Measurements from ENCODE around the gene PFDN5.
A peak's percentile ranks its signal among the peaks of the same experiment; 100 is the strongest.

The PFDN5 gene

DNA sequence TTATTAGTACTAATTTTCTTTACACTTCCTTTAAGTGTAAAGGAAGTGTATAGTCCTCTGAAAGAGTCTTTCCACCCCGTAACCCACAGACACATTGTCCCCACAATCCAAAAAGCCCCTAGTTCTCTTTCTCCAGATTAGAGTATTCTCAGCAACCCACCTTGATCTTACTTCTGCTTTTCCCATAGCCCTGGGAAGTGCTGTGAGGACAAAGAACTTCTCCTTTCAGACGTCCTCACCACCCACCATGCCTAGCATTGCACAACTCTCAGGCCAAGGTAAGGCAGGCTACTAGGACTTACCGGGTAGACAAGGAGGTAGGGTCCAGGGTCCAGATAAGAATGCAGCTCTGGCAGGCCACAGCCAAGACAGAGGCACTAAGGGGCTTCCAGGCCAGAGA lies 18.7 kb downstream of the PFDN5 start:
- TF ChIP-seq MYC (IDR thresholded peaks at IDR 0.05; ENCODE audit: low read depth, low read length) (no peak), POLR2A (IDR thresholded peaks at IDR 0.05; ENCODE audit: extremely low read depth, insufficient read length) (no peak)
- TF ChIP-seq, protein P1, sequence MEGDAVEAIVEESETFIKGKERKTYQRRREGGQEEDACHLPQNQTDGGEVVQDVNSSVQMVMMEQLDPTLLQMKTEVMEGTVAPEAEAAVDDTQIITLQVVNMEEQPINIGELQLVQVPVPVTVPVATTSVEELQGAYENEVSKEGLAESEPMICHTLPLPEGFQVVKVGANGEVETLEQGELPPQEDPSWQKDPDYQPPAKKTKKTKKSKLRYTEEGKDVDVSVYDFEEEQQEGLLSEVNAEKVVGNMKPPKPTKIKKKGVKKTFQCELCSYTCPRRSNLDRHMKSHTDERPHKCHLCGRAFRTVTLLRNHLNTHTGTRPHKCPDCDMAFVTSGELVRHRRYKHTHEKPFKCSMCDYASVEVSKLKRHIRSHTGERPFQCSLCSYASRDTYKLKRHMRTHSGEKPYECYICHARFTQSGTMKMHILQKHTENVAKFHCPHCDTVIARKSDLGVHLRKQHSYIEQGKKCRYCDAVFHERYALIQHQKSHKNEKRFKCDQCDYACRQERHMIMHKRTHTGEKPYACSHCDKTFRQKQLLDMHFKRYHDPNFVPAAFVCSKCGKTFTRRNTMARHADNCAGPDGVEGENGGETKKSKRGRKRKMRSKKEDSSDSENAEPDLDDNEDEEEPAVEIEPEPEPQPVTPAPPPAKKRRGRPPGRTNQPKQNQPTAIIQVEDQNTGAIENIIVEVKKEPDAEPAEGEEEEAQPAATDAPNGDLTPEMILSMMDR (IDR thresholded peaks at IDR 0.05; ENCODE audit: low read depth, low read length) = no peak
- TF ChIP-seq, protein P2, sequence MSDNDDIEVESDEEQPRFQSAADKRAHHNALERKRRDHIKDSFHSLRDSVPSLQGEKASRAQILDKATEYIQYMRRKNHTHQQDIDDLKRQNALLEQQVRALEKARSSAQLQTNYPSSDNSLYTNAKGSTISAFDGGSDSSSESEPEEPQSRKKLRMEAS (IDR thresholded peaks at IDR 0.05; ENCODE audit: low read depth, low read length) = no peak
- H3K4me3 ChIP-seq (ENCODE audit: low read depth, low read length) = no peak overlapping the region
- peak; percentile 66 for DNase-seq (ENCODE audit: low read depth)

DNA sequence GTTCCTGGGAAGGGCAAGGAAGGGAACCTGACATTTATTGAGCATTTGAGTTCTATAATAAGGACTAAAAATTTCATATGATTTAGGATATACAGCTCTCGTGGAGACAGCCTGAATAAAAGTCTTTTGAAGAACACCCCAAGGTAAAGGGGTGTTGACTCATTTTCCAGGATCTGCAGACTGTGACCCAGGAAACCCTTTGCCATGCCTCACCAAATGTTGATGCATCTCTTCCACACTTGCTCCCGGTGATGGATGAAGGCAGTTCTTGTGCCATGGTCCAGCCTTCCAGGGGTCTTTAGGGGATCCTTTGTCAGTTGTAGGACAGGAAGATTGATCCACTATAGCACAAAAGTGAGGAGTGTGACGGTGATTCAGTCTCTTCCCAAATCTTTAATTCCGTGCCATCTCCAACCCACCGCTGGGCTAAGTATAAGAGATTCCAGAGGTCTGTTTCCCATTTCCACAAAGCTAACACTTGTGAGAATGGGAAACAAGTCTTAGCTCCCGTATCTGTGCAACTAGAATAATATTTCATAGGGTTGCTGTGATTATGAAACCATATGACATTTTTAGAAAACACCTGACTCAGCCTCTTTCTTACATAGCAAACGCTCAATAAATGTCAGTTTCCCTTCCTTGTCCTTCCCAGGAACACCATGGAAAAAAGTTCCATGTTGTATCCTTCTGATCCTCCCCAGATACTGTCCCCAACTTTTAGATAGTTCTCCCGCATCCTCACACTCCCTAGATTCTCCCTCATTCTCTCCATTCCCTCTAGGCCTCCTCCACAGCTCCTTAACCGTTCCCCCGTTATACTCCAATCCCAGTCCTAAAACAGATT lies 25.2 kb downstream of the PFDN5 start:
- H3K4me3 ChIP-seq (ENCODE audit: low read depth, low read length) = peak overlapping the region; percentile 90
- DNase-seq (ENCODE audit: low read depth) = no peak
- TF ChIP-seq POLR2A (IDR thresholded peaks at IDR 0.05; ENCODE audit: extremely low read depth, insufficient read length) (no peak), MYC (IDR thresholded peaks at IDR 0.05; ENCODE audit: low read depth, low read length) (no peak)
- TF ChIP-seq, protein P2 (IDR thresholded peaks at IDR 0.05; ENCODE audit: low read depth, low read length) = no peak
- TF ChIP-seq, protein P1 (IDR thresholded peaks at IDR 0.05; ENCODE audit: low read depth, low read length) = no peak

DNA sequence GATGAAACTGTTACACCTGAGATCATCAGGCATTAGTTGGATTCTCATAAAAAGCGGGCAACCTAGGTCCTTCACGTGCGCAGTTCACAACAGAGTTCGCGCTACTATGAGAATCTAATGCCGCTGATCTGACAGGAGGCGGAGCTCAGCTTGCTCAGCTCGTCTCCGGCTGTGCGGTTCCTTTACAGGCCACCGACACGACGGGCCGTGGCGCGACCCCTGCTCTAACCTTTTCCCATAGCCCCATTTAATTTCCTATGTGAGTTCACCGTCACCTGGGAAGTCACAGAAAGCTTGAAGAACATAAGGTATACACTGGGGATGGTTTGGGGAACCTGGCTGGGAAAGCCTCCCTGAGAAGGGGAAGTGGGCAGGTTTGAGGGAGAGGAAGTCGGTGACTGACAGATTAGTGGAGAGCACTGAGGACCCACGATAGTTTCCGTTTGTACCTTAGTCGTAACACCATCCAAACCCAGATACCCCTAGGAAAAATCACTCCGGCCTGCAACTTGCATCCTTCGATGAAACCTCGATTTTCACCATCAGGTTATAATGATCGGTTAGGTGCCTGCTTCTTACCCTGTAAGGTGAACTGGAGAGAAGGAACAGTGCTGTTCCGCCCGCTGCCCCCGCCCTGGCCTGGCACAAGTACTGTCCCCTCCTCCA lies 28.9 kb downstream of the PFDN5 start:
- peak overlapping the region; percentile 64 for H3K4me3 ChIP-seq (ENCODE audit: low read depth, low read length)
- DNase-seq (ENCODE audit: low read depth) = peak; percentile 82
- no peak for TF ChIP-seq POLR2A (IDR thresholded peaks at IDR 0.05; ENCODE audit: extremely low read depth, insufficient read length)

DNA sequence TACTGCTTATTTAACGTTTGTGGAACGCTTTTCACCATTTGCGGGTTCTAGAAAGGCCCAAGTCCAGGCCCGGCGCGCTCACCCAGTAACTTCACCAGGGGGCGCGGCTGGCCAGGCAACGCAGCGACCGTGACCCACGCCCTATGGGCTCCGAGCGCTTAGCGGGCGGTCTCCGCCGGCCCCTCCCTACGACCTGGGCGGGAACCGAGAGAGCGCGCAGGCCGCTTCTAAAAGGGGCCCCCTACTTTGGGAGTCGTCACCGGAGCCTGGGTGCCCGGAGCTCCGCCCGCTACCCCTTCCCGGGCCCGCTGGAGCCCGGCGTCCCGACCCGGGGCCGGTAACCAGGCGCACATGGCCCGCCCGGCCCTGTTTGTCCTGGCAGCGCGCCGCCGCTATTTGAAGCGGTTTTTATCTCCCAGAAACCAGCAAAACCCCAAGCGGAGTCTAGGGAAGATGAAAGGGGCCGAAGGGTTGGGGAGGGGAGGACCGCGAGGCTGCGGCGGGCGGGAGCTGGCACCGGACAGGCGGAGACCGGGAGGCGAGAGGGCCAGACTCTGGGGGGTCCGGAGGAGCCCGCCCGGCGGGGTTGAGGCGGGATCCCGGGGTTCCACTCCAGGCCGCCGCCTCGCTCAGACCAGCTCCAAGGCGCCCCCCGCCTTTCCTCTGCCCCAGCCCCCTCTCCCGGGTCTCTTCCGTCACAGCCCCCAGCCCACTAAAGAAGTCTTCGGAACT lies 29.6 kb downstream of the PFDN5 start:
- TF ChIP-seq, protein P1 (IDR thresholded peaks at IDR 0.05; ENCODE audit: low read depth, low read length) = peak; percentile 55
- TF ChIP-seq, protein P2 (IDR thresholded peaks at IDR 0.05; ENCODE audit: low read depth, low read length) = no peak; the same call in 1 of the 2 replicates
- TF ChIP-seq MYC (IDR thresholded peaks at IDR 0.05; ENCODE audit: low read depth, low read length) (peak; percentile 77), POLR2A (IDR thresholded peaks at IDR 0.05; ENCODE audit: extremely low read depth, insufficient read length) (peak; percentile 54)
- peak overlapping the region; percentile 64 for H3K4me3 ChIP-seq (ENCODE audit: low read depth, low read length)
- DNase-seq (ENCODE audit: low read depth) = peak; percentile 96

DNA sequence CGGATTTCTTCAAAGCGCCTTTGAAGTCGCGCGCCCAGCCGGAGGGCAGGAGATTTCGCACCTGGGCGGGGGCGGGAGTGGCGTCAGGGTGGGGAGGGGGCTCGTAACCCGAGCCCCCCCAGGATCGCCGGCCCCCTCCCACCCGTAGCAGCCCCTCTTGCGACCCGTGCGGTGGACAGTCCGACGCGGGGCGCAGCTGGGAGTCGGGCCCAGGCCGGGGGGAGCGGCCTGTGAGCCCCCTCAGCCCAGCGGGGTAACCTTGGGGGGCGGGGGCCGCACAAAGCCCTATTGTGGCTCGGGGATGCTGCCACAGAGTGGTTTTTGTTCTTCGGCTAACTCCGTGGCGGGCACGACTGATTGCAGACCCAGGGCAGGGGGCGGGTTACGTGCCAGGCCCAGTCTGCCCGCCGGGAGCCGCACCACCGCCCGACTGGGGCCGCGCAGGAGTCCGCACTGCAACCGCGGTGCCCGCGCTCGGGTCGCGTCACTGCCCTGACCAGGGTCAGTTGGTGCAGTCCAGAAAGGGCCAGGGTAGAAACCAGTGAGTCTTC lies 30.2 kb downstream of the PFDN5 start:
- TF ChIP-seq, protein P1 (IDR thresholded peaks at IDR 0.05; ENCODE audit: low read depth, low read length) = no peak
- TF ChIP-seq POLR2A (IDR thresholded peaks at IDR 0.05; ENCODE audit: extremely low read depth, insufficient read length) = no peak
- TF ChIP-seq, protein P2 (IDR thresholded peaks at IDR 0.05; ENCODE audit: low read depth, low read length) = no peak
- TF ChIP-seq MYC (IDR thresholded peaks at IDR 0.05; ENCODE audit: low read depth, low read length) = no peak
- DNase-seq (ENCODE audit: low read depth) = peak; percentile 49
- H3K4me3 ChIP-seq (ENCODE audit: low read depth, low read length) = peak overlapping the region; percentile 64
